CD14-positive monocyte (primary cell): Measurements from ENCODE around the gene CNTRL. TPM values are rescaled to one million over a fixed set of nuclear protein-coding genes. Genes with fewer than 3 reads are reported as not detected.

Source experiments
- DNase-seq, 3 donors: peaks; one replicate each; pipeline ENCODE4 v3.0.0-alpha.2; 2011 to 2022
- H2AFZ ChIP-seq: 2 replicates; pipeline ENCODE4 v1.6.0; 2012; ENCODE audit warnings: mild to moderate bottlenecking, low read depth, low read length, inconsistent platforms; ENCODE audit not compliant: insufficient read depth, poor library complexity, severe bottlenecking
- H3K27ac ChIP-seq, 2 donors: 1 replicate in 1 of 2; 2 replicates in 1 of 2; pipeline ENCODE4 v1.5.1; 2012 to 2013; ENCODE audit warnings: low read length in 2 of 2, control low read depth in 1 of 2, inconsistent platforms in 1 of 2, low read depth in 1 of 2, mild to moderate bottlenecking in 1 of 2
- H3K27me3 ChIP-seq, 2 donors: one replicate each; pipeline versions ENCODE4 v1.6.0 to v1.6.1; 2011 to 2013; ENCODE audit warnings: low read length in 2 of 2; ENCODE audit not compliant: control insufficient read depth in 2 of 2, insufficient read depth in 2 of 2
- H3K36me3 ChIP-seq, 2 donors: replicated peaks in 1 of 2; 1 replicate in 1 of 2; 2 replicates in 1 of 2; pipeline versions ENCODE4 v1.5.1 to v1.6.1; 2012 to 2013; ENCODE audit warnings: low read length in 2 of 2, control low read depth in 1 of 2, inconsistent platforms in 1 of 2, mild to moderate bottlenecking in 1 of 2; ENCODE audit not compliant: insufficient read depth in 2 of 2, control insufficient read depth in 1 of 2
- H3K4me1 ChIP-seq, 2 donors: 1 replicate in 1 of 2; 2 replicates in 1 of 2; pipeline versions ENCODE4 v1.5.1 to v1.6.1; 2012 to 2013; ENCODE audit warnings: low read length in 2 of 2, control low read depth in 1 of 2, inconsistent platforms in 1 of 2, mild to moderate bottlenecking in 1 of 2, moderate library complexity in 1 of 2; ENCODE audit not compliant: insufficient read depth in 2 of 2, control insufficient read depth in 1 of 2
- H3K4me2 ChIP-seq: replicated peaks from 2 replicates; pipeline ENCODE3; 2012; ENCODE audit warnings: low read length, moderate library complexity, mild to moderate bottlenecking; ENCODE audit not compliant: poor library complexity, severe bottlenecking; ENCODE audit errors: extremely low read depth
- H3K4me3 ChIP-seq, 3 experiments: fragments of 200-600 bp in 1 of 3; sonication (generic) in 1 of 3; replicated peaks in 1 of 3; 1 replicate in 2 of 3; 2 replicates in 1 of 3; pipeline ENCODE4 v1.5.1; 2011 to 2013; ENCODE audit warnings: low read length in 3 of 3, mild to moderate bottlenecking in 3 of 3, control low read depth in 2 of 3, low read depth in 2 of 3, inconsistent platforms in 1 of 3, moderate library complexity in 1 of 3
- H3K79me2 ChIP-seq: 2 replicates; pipeline ENCODE4 v1.6.0; 2012; ENCODE audit warnings: mild to moderate bottlenecking, control low read depth, inconsistent platforms, low read length, moderate library complexity; ENCODE audit not compliant: insufficient read depth
- H3K9ac ChIP-seq: 2 replicates; pipeline ENCODE4 v1.6.0; 2017; ENCODE audit warnings: low read length, mild to moderate bottlenecking; ENCODE audit not compliant: insufficient read depth, poor library complexity, severe bottlenecking
- H3K9me3 ChIP-seq, 2 donors: replicated peaks in 1 of 2; 1 replicate in 1 of 2; 2 replicates in 1 of 2; pipeline versions ENCODE4 v1.5.1 to v1.6.1; 2012 to 2013; ENCODE audit warnings: low read length in 2 of 2, control low read depth in 1 of 2; ENCODE audit not compliant: control insufficient read depth in 1 of 2, insufficient read depth in 1 of 2
- H4K20me1 ChIP-seq: 2 replicates; pipeline ENCODE4 v1.6.0; 2012; ENCODE audit warnings: mild to moderate bottlenecking, low read length, control low read depth, moderate library complexity; ENCODE audit not compliant: insufficient read depth
- H3K27ac Mint-ChIP-seq, 7 donors: one replicate each; pipeline ENCODE4 v1.8.0; 2020; ENCODE audit warnings: mild to moderate bottlenecking in 7 of 7, mixed read lengths in 7 of 7, moderate library complexity in 6 of 7, inconsistent platforms in 2 of 7
- H3K27me3 Mint-ChIP-seq, 3 donors: one replicate each; pipeline ENCODE4 v1.8.0; 2021 to 2022; ENCODE audit warnings: low read depth in 3 of 3, mild to moderate bottlenecking in 3 of 3, mixed read lengths in 3 of 3, moderate library complexity in 3 of 3, inconsistent platforms in 1 of 3
- H3K36me3 Mint-ChIP-seq, 2 donors: one replicate each; pipeline ENCODE4 v1.8.0; 2020; ENCODE audit warnings: mixed read lengths in 2 of 2, inconsistent platforms in 1 of 2, mild to moderate bottlenecking in 1 of 2
- H3K4me1 Mint-ChIP-seq: one replicate; pipeline ENCODE4 v1.8.0; 2020; ENCODE audit warnings: mild to moderate bottlenecking, mixed read lengths
- H3K4me3 Mint-ChIP-seq, 2 donors: one replicate each; pipeline ENCODE4 v1.8.0; 2020; ENCODE audit warnings: mild to moderate bottlenecking in 2 of 2, mixed read lengths in 2 of 2, moderate library complexity in 1 of 2
- H3K9me3 Mint-ChIP-seq, 7 donors: one replicate each; pipeline ENCODE4 v1.8.0; 2020 to 2022; ENCODE audit warnings: mixed read lengths in 7 of 7, mild to moderate bottlenecking in 6 of 7, moderate library complexity in 6 of 7, inconsistent platforms in 2 of 7
- CTCF ChIP-seq: fragments of 200-600 bp; IDR thresholded peaks from one replicate; pipeline ENCODE4 v1.8.0; 2022; ENCODE audit warnings: antibody characterized with exemption, mild to moderate bottlenecking
- WGBS: methylation state at CpG from one replicate; pipeline ENCODE4 v1.1.5; 2013; ENCODE audit warnings: missing lambda C conversion rate; ENCODE audit not compliant: insufficient coverage; 5-methylcytosine and 5-hydroxymethylcytosine counted together
- intact Hi-C, 2 donors: fragments of 100-400 bp; cut with micrococcal nuclease; formaldehyde crosslinking; loops; one replicate each; pipeline versions ENCODE4 v1.15.0 to v1.15.1; 2023
- polyA plus RNA-seq, 3 donors: library from polyadenylated mRNA; depleted of rRNA in 1 of 3; unstranded in 2 of 3; stranded (reverse) in 1 of 3; fragments of 300-500 nt in 2 of 3; fragments of >200 nt in 1 of 3; fragmentation: Illumina TruSeq in 2 of 3; gene quantifications; 1 replicate in 2 of 3; 2 replicates in 1 of 3; pipeline ENCODE4 v1.2.3, GENCODE V29; 2012 to 2021

CNTRL gene
- polyA plus RNA-seq, 3 donors = 3.9 to 26.8 (median 4.8) TPM

GRCh38 chr9:121222524-121223171 is 147.9 kb downstream of the CNTRL start:
- Histone ChIP-seq H3K9me3 (no peaks in the 10 kb centered on the region), H3K9ac (no peak overlapping the region), H3K79me2 (no peaks in the 10 kb centered on the region), H4K20me1 (no peaks in the 10 kb centered on the region), H3K27me3 (no peaks in the 10 kb centered on the region), H3K4me1 (peaks cover 16 to 23% of the 10 kb centered on the region in 2 donors), H2AFZ (no peak overlapping the region), H3K4me3 (no peak overlapping the region), H3K36me3 (no peaks in the 10 kb centered on the region), H3K4me2 (no peak overlapping the region), H3K27ac (no peak overlapping the region)
- 80% methylated on average over 7 of the region's 12 CpGs for WGBS
- Mint-ChIP-seq H3K9me3 (no peaks in the 10 kb centered on the region), H3K27me3 (peaks cover 0 to 4% (median 2%) of the 10 kb centered on the region in 3 donors), H3K4me3 (no peak overlapping the region), H3K27ac (peak overlapping the region in 2 of 7 donors; percentile 15 to 58), H3K36me3 (peaks cover 3 to 4% of the 10 kb centered on the region in 2 donors), H3K4me1 (peaks cover 22% of the 10 kb centered on the region)
- DNase-seq = peak in 2 of 3 donors; percentile 53 to 66
- intact Hi-C loops = no loop called here
- peak; percentile 83 for TF ChIP-seq CTCF

GRCh38 chr9:121225240-121225639 is 150.5 kb downstream of the CNTRL start:
- Histone ChIP-seq H3K9me3 (no peaks in the 10 kb centered on the region), H3K27me3 (no peaks in the 10 kb centered on the region), H3K9ac (no peak overlapping the region), H3K27ac (no peak overlapping the region), H4K20me1 (no peaks in the 10 kb centered on the region), H3K4me3 (no peak overlapping the region), H3K36me3 (no peaks in the 10 kb centered on the region), H3K79me2 (no peaks in the 10 kb centered on the region), H2AFZ (no peak overlapping the region), H3K4me1 (peaks cover 24 to 32% of the 10 kb centered on the region in 2 donors), H3K4me2 (no peak overlapping the region)
- H3K27me3 Mint-ChIP-seq = peaks cover 0 to 4% (median 2%) of the 10 kb centered on the region in 3 donors
- H3K36me3 Mint-ChIP-seq = peaks cover 0 to 2% of the 10 kb centered on the region in 2 donors
- no peak overlapping the region for H3K4me3 Mint-ChIP-seq
- H3K4me1 Mint-ChIP-seq = peaks cover 30% of the 10 kb centered on the region
- H3K9me3 Mint-ChIP-seq = no peaks in the 10 kb centered on the region
- no peak for TF ChIP-seq CTCF
- DNase-seq = no peak
- no peak overlapping the region for H3K27ac Mint-ChIP-seq
- intact Hi-C loops = no loop called here
- no CpG with 5 or more reads among the region's 5 CpGs for WGBS
